Measurements from ENCODE around the gene ZNF655.

DNA sequence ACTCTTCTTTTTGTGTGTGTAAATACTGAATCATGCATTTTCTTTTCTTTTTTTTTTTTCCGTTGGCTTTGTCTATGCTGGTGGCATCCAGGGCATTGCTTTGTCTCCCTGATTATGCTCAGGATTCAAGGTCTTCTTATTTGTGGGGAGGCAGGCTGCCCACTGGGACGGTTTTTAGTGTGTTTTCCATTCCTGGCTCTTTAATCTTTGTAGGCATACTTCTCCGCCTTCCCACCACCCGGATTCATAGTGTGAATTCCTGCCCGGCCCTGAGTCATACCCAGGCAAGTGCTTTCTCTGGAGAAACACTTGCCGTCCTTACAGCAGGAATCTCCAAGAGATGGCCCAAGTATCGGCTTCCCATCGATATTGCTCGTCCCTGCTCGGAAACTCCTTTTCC, 5.2 kb downstream of the ZNF655 start:
- TF ChIP-seq POLR2A (IDR thresholded peaks at IDR 0.05), result no peak
- TF ChIP-seq, protein P1, sequence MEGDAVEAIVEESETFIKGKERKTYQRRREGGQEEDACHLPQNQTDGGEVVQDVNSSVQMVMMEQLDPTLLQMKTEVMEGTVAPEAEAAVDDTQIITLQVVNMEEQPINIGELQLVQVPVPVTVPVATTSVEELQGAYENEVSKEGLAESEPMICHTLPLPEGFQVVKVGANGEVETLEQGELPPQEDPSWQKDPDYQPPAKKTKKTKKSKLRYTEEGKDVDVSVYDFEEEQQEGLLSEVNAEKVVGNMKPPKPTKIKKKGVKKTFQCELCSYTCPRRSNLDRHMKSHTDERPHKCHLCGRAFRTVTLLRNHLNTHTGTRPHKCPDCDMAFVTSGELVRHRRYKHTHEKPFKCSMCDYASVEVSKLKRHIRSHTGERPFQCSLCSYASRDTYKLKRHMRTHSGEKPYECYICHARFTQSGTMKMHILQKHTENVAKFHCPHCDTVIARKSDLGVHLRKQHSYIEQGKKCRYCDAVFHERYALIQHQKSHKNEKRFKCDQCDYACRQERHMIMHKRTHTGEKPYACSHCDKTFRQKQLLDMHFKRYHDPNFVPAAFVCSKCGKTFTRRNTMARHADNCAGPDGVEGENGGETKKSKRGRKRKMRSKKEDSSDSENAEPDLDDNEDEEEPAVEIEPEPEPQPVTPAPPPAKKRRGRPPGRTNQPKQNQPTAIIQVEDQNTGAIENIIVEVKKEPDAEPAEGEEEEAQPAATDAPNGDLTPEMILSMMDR (IDR thresholded peaks at IDR 0.05), result no peak

All from lower leg skin (tissue), 3 donors.